Glutamatergic neuron (in vitro differentiated cells): ENCODE measurements around the gene RAB3C. TPM values are rescaled to one million over a fixed set of nuclear protein-coding genes. Genes with fewer than 3 reads are reported as not detected.

Experiments used
- DNase-seq: peaks from one replicate; pipeline ENCODE4 v3.0.0; 2022
- H3K27ac Mint-ChIP-seq: one replicate; pipeline ENCODE4 v1.8.0; 2020; ENCODE audit warnings: mild to moderate bottlenecking, mixed read lengths, inconsistent platforms; ENCODE audit not compliant: unreplicated experiment
- H3K27me3 Mint-ChIP-seq: one replicate; pipeline ENCODE4 v1.8.0; 2020; ENCODE audit warnings: mild to moderate bottlenecking, moderate library complexity, mixed read lengths, inconsistent platforms; ENCODE audit not compliant: unreplicated experiment
- H3K36me3 Mint-ChIP-seq: one replicate; pipeline ENCODE4 v1.8.0; 2020; ENCODE audit warnings: mild to moderate bottlenecking, mixed read lengths, inconsistent platforms; ENCODE audit not compliant: unreplicated experiment
- H3K4me1 Mint-ChIP-seq: one replicate; pipeline ENCODE4 v1.8.0; 2020; ENCODE audit warnings: mild to moderate bottlenecking, low read depth, mixed read lengths, inconsistent platforms; ENCODE audit not compliant: unreplicated experiment
- H3K4me3 Mint-ChIP-seq: one replicate; pipeline ENCODE4 v1.8.0; 2020; ENCODE audit warnings: mild to moderate bottlenecking, mixed read lengths, inconsistent platforms; ENCODE audit not compliant: unreplicated experiment
- H3K9me3 Mint-ChIP-seq: one replicate; pipeline ENCODE4 v1.8.0; 2020; ENCODE audit warnings: mild to moderate bottlenecking, moderate library complexity, mixed read lengths, inconsistent platforms; ENCODE audit not compliant: unreplicated experiment
- total RNA-seq: library from RNA; stranded (reverse); fragmentation: NEBNext Ultra II Directional; extraction: Animal tissue kit (Norgen Biotek cat#: 25700); gene quantifications from one replicate; pipeline ENCODE4 v1.2.1, GENCODE V29; 2021; ENCODE audit not compliant: unreplicated experiment
- TF ChIP-seq, protein P1 (sequence below): fragments of 200-600 bp; sonication (generic); IDR thresholded peaks from one replicate; pipeline ENCODE4 v1.5.0; 2021; ENCODE audit not compliant: partially characterized antibody, unreplicated experiment

The RAB3C gene
- total RNA-seq, 1 donor from 2014 or later = 36.2 TPM

DNA sequence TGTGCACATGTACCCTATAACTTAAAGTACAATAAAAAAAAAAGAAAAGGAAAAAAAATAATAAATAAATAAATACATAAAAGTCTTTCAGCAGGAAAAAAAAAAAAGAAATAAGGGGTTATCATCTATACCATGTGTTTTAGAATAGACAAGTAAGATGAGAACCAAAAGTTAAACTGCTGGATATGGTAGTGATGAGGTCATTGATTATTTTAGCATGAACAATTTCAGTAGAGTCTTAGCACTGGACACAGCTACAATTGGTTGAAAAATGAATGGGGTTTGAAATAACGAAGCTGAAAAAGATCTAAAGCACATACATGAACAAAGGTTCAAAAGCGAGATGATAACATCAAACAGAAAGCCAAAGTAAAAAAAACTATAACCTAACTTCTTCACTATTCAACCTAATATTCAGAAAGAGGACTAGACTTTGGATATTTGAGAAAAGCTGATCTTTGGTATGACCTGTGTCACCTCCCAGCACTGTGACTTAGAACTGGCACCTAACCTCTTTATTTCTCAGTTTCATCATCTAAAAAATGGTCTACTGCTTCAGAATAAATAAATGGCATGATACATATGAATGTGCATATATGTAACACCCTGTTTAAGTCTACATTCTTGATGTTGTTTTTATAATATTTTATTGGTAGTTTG, 133.3 kb downstream of the RAB3C start:
- Mint-ChIP-seq H3K4me1 (no peaks in the 10 kb centered on the region), H3K4me3 (no peak overlapping the region), H3K27ac (no peak overlapping the region), H3K36me3 (peaks cover 6% of the 10 kb centered on the region), H3K27me3 (peaks cover 2% of the 10 kb centered on the region), H3K9me3 (peaks cover 2% of the 10 kb centered on the region)
- DNase-seq = no peak
- TF ChIP-seq, protein P1, sequence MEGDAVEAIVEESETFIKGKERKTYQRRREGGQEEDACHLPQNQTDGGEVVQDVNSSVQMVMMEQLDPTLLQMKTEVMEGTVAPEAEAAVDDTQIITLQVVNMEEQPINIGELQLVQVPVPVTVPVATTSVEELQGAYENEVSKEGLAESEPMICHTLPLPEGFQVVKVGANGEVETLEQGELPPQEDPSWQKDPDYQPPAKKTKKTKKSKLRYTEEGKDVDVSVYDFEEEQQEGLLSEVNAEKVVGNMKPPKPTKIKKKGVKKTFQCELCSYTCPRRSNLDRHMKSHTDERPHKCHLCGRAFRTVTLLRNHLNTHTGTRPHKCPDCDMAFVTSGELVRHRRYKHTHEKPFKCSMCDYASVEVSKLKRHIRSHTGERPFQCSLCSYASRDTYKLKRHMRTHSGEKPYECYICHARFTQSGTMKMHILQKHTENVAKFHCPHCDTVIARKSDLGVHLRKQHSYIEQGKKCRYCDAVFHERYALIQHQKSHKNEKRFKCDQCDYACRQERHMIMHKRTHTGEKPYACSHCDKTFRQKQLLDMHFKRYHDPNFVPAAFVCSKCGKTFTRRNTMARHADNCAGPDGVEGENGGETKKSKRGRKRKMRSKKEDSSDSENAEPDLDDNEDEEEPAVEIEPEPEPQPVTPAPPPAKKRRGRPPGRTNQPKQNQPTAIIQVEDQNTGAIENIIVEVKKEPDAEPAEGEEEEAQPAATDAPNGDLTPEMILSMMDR = no peak

DNA sequence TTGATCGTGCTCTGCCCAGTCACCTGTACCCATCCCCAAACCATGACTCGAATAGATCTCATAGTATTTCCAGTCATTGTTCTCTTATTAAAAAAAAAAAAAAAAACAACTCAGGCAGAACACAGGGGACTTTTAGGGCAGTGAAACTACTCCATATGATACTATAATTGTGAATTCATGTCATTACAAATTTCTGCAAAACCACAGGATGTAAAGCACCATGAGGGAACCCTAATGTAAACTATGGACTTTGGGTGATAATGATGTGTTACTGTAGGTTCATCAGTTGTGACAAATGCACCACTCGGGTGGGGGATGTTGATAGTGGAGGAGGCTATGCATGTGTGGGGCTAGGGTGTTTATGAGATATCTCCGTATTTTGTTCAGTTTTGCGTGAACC, 133.8 kb downstream of the RAB3C start:
- TF ChIP-seq, protein P1 = no peak
- H3K4me1 Mint-ChIP-seq = no peaks in the 10 kb centered on the region
- H3K27me3 Mint-ChIP-seq = peaks cover 2% of the 10 kb centered on the region
- DNase-seq = no peak
- no peak overlapping the region for H3K4me3 Mint-ChIP-seq
- no peak overlapping the region for H3K27ac Mint-ChIP-seq
- peaks cover 2% of the 10 kb centered on the region for H3K9me3 Mint-ChIP-seq
- H3K36me3 Mint-ChIP-seq = peaks cover 6% of the 10 kb centered on the region

- Mint-ChIP-seq H3K27ac (no peak overlapping the region), H3K4me1 (no peaks in the 10 kb centered on the region), H3K36me3 (peaks cover 6% of the 10 kb centered on the region), H3K4me3 (no peak overlapping the region), H3K27me3 (peaks cover 2% of the 10 kb centered on the region), H3K9me3 (peaks cover 2% of the 10 kb centered on the region)
- no peak for DNase-seq
- TF ChIP-seq, protein P1 = no peak
These were observed 134.6 kb downstream of the RAB3C start for GRCh38 chr5:58717303-58718007.

- H3K4me3 Mint-ChIP-seq = no peak overlapping the region
These were observed 135.5 kb downstream of the RAB3C start for GRCh38 chr5:58718269-58718978.

More at GRCh38 chr5:58718269-58718978, 135.5 kb downstream of the RAB3C start:
- Mint-ChIP-seq H3K27me3 (peaks cover 2% of the 10 kb centered on the region), H3K27ac (no peak overlapping the region), H3K4me1 (no peaks in the 10 kb centered on the region), H3K9me3 (peaks cover 2% of the 10 kb centered on the region), H3K36me3 (peaks cover 6% of the 10 kb centered on the region)
- TF ChIP-seq, protein P1 = no peak
- DNase-seq = no peak
